ENCODE results near the gene CCDC92. TPM values are rescaled to one million over a fixed set of nuclear protein-coding genes. Genes with fewer than 3 reads are reported as not detected.

Gene CCDC92
- total and polyA plus RNA-seq, 2 of the 8 experiments (the other 6 are each of a cell fraction or from before 2014, with no cell fraction given), result 0.43 to 0.51 TPM

DNA sequence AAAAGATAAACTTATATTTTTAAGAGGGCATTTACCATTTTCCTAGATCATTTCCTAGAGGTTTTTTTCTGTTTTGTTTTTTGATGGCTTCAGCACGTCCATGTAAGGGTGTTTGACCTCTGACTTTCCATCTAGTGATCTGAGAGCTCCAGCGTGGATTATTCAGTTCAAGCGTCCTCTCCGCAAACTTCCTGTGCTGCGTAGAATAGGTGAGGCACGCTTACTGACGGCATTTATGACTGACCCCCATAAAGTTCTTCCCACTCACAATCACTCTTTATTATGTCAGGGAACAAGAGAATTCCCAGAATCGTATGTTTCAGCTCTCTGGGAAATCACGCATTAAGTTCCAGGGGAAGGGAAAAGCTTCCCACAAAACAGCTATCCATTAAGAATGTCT is 16.4 kb downstream of the CCDC92 start:
- no peak overlapping the region for H2BK120ac ChIP-seq (replicated peaks; ENCODE audit: low read depth, low read length)
- peaks cover 4 to 6% of the 10 kb centered on the region in 2 experiments for H4K20me1 ChIP-seq (replicated peaks in 1 of 2; ENCODE audit: control insufficient read depth in 1 of 2, insufficient read depth in 2 of 2, low read length in 2 of 2)
- no peak overlapping the region for H3K18ac ChIP-seq (ENCODE audit: extremely low read depth, low read length)
- WGBS, 2 experiments (ENCODE audit: extremely low coverage in 1 of 2, insufficient coverage in 1 of 2, insufficient read length in 1 of 2, insufficient replicate concordance in 2 of 2, low coverage in 1 of 2, low lambda C conversion rate in 2 of 2, missing lambda C conversion rate in 1 of 2), result 82% methylated on average over 9 of the region's 9 CpGs; no CpG with 5 or more reads in 1 of the 2 experiments
- no peaks in the 10 kb centered on the region for H3K9me3 ChIP-seq (ENCODE audit: insufficient read depth in 2 of 2, low read depth in 1 of 2, low read length in 1 of 2)
- H3K27me3 ChIP-seq (replicated peaks in 1 of 4; ENCODE audit: control insufficient read depth in 3 of 4, extremely low read depth in 1 of 4, insufficient read depth in 3 of 4, low read length in 3 of 4), result peaks cover 3 to 28% (median 14%) of the 10 kb centered on the region in 4 experiments
- H2BK5ac ChIP-seq (ENCODE audit: low read depth, low read length), result no peak overlapping the region
- DNase-seq (ENCODE audit: low read depth in 1 of 2, low spot score in 2 of 2) (no peak), FAIRE-seq (no peak)
- no peaks in the 10 kb centered on the region for H3K79me2 ChIP-seq (ENCODE audit: control insufficient read depth in 1 of 2, insufficient read depth in 2 of 2, low read length in 2 of 2)
- H2BK15ac ChIP-seq (ENCODE audit: low read length), result no peak overlapping the region
- H3K4me1 ChIP-seq (replicated peaks in 1 of 4; ENCODE audit: control insufficient read depth in 3 of 4, insufficient read depth in 4 of 4, low read length in 3 of 4), result no peaks in the 10 kb centered on the region
- no peak overlapping the region for H4K91ac ChIP-seq (replicated peaks; ENCODE audit: insufficient read length, low read length)
- H2BK20ac ChIP-seq (ENCODE audit: low read length), result no peak overlapping the region
- no peak overlapping the region for H3K27ac ChIP-seq (ENCODE audit: low read depth, low read length)
- H2AK5ac ChIP-seq (ENCODE audit: low read depth, low read length), result no peak overlapping the region
- no peaks in the 10 kb centered on the region for H3K79me1 ChIP-seq (ENCODE audit: low read depth, low read length)
- ChIA-PET CTCF (ENCODE audit: partially characterized antibody) (interaction anchor here (0.8 to 2.1 kb wide), 6 partner anchors 15 to 156 kb away, joined by 3 to 9 read pairs (median 4); no protein-coding TSS in a partner anchor), POLR2A (ENCODE audit: partially characterized antibody) (no interaction called here)
- no peak overlapping the region for H2BK12ac ChIP-seq (ENCODE audit: low read depth, low read length)
- no peak overlapping the region for H2AFZ ChIP-seq (ENCODE audit: low read length)
- H3K4me2 ChIP-seq (ENCODE audit: insufficient read depth in 1 of 2, low read depth in 2 of 2, low read length in 2 of 2), result no peak overlapping the region
- no peak overlapping the region for H4K8ac ChIP-seq (ENCODE audit: extremely low read depth, insufficient read depth, low read length)
- no peak overlapping the region for H3K9ac ChIP-seq (replicated peaks in 1 of 4; ENCODE audit: extremely low read depth in 1 of 4, low read depth in 3 of 4, low read length in 3 of 4)
- H4K5ac ChIP-seq (ENCODE audit: insufficient read length, low read depth, low read length), result no peak overlapping the region
- TF ChIP-seq SIX5 (IDR thresholded peaks at IDR 0.05; ENCODE audit: low read depth, low read length) (no peak), GTF2F1 (IDR thresholded peaks at IDR 0.05; ENCODE audit: borderline replicate concordance, low read depth, low read length) (no peak)
- TF ChIP-seq, protein P1, sequence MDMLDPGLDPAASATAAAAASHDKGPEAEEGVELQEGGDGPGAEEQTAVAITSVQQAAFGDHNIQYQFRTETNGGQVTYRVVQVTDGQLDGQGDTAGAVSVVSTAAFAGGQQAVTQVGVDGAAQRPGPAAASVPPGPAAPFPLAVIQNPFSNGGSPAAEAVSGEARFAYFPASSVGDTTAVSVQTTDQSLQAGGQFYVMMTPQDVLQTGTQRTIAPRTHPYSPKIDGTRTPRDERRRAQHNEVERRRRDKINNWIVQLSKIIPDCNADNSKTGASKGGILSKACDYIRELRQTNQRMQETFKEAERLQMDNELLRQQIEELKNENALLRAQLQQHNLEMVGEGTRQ (IDR thresholded peaks at IDR 0.05; ENCODE audit: low read length), result no peak
- no peak overlapping the region for H3K23ac ChIP-seq (ENCODE audit: insufficient read length)
- no peaks in the 10 kb centered on the region for H3K23me2 ChIP-seq (ENCODE audit: low read depth, low read length)
- H3K4ac ChIP-seq (replicated peaks; ENCODE audit: insufficient read length, low read depth, low read length), result no peak overlapping the region
- no peak overlapping the region for H3K4me3 ChIP-seq (ENCODE audit: extremely low read depth in 1 of 4, insufficient read depth in 2 of 4, low read depth in 3 of 4, low read length in 4 of 4)
- H3K14ac ChIP-seq (ENCODE audit: insufficient read length), result no peak overlapping the region
- H3K36me3 ChIP-seq (ENCODE audit: control insufficient read depth in 2 of 4, insufficient read depth in 4 of 4, low read length in 3 of 4), result no peaks in the 10 kb centered on the region
- H3K56ac ChIP-seq (replicated peaks; ENCODE audit: insufficient read length, low read depth, low read length), result no peak overlapping the region
